Measurements from ENCODE around the gene PSORS1C1.
A peak's percentile ranks its signal among the peaks of the same experiment; 100 is the strongest.

PSORS1C1 gene

DNA sequence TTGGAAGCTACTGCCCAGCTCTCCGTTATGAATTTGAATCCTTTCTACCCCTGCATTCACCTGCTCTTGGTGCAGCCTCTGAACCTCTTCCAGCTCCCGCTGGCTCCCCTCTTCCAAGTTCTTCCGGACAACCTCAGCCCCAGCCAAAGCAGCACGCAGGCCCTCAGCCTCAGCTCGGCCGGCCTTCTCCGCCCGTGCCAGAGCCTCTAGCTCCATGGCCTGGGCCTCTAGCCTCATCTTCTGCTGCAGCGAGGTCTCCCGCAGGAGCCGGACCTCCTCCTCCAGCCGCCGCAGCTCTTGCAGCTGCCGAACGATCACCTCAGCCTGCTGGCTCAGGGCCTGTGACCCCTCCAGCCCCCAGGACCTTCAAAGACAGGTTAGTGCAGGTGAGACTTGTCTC lies 39.8 kb downstream of the PSORS1C1 start:
- no peak overlapping the region for H3K27ac ChIP-seq
- TF ChIP-seq, protein P1, sequence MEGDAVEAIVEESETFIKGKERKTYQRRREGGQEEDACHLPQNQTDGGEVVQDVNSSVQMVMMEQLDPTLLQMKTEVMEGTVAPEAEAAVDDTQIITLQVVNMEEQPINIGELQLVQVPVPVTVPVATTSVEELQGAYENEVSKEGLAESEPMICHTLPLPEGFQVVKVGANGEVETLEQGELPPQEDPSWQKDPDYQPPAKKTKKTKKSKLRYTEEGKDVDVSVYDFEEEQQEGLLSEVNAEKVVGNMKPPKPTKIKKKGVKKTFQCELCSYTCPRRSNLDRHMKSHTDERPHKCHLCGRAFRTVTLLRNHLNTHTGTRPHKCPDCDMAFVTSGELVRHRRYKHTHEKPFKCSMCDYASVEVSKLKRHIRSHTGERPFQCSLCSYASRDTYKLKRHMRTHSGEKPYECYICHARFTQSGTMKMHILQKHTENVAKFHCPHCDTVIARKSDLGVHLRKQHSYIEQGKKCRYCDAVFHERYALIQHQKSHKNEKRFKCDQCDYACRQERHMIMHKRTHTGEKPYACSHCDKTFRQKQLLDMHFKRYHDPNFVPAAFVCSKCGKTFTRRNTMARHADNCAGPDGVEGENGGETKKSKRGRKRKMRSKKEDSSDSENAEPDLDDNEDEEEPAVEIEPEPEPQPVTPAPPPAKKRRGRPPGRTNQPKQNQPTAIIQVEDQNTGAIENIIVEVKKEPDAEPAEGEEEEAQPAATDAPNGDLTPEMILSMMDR (IDR thresholded peaks at IDR 0.05), result no peak
- TF ChIP-seq ZFX (IDR thresholded peaks at IDR 0.05; ENCODE audit: borderline replicate concordance), result no peak

DNA sequence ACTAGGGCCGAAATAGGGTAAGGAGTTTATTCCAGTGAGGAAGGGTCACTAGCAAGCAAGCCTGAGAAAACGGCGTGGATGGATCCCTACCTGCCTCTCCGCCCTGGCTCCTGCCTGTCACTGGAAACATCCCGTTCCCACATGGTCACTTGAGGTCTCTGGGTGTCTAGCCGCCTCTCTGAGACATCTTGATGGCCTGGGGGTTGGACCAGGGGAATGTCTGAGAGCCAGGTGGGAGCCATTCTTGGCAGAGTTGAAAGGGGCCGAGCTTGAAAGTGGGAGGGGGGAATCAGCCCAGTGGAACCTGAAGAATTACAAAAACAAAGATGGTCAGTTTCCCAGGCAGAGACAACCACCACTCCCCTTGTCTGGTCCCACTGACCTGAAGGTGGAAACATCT lies 42.0 kb downstream of the PSORS1C1 start:
- peak overlapping the region; percentile 74; the same call in 1 of the 2 replicates for H3K27ac ChIP-seq
- no peak for TF ChIP-seq ZFX (IDR thresholded peaks at IDR 0.05; ENCODE audit: borderline replicate concordance)
- TF ChIP-seq, protein P1 (IDR thresholded peaks at IDR 0.05), result no peak

DNA sequence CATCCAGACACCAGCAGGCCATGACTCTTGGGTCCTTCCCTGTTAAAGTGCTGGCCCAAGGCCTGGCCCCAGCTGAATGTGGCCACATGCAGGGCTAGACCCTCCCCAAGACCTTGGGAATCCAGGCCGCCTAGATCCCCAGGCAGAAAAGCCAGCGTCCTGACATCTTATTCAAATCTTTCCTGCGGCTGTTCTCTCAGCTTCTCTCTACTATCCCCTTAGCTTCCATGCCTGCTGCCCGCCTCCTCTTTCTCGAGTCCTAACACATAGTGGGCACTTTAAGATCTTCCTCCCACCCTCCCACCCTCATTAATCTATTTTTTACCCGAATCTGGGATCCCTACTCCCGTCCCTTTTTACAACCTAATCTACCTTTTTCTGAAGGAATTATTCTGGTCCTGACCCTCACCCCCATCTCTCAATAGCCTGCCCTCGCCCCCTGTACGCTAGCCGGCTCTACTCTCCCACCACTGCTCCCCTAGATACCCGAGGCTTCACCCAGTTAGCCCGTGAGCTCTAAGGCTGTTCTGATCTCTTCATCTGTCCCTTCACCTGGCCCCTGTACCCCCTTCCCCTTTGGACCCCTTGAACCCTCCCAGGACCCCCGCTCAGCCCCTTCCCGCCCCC lies 43.0 kb downstream of the PSORS1C1 start, which contains the start of gene CCHCR1:
TSS of gene CCHCR1 (minus strand) at position 290 of the 627 bp plus-strand sequence. CDS start at position 88, 202 bp downstream.
- no peak for TF ChIP-seq ZFX (IDR thresholded peaks at IDR 0.05; ENCODE audit: borderline replicate concordance)
- TF ChIP-seq, protein P1 (IDR thresholded peaks at IDR 0.05), result no peak
- peak within 1 kb of the TSS; percentile 74 for H3K27ac ChIP-seq

DNA sequence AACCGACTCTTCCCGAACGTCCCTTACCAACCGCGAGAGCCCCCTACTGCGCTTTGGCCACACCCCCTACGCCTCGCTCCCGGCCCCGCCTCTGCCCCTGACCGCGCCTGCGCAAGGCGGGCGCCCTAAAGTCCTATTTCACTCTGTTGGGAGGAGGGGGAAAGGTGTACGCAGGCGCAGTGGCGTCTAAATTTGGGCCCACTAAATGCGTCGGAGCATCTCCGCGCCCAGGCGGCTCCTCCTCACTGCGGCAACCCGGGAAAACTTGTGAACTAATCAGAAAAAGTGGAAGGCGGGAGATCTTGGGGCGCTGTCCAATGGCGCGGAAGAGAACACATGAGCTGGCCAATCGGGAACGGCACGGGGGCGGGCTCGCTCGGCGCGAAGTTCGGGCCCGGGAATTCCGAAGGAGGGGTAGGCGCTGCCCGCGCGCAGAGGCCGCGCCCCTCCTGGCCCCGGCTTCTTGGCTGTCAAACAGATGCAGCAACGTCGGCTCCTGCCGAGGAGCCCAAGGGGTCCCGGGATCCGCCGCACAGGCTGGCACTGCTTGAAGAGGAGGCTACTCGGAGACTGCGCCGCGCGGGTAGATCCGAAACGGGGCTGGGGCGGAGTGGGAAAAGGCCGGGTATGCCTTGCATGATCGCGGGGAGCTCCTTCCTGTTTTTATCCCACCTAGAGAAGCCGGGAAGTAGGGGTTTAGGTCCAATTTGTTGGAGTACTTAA lies 43.7 kb downstream of the PSORS1C1 start, which contains the start of gene TCF19:
TSS of gene TCF19 (plus strand) at position 450 of the 723 bp plus-strand sequence. CDS start 881 bp downstream, outside the sequence.
- H3K27ac ChIP-seq, result peak within 1 kb of the TSS; percentile 74
- TF ChIP-seq, protein P1 (IDR thresholded peaks at IDR 0.05), result no peak
- no peak for TF ChIP-seq ZFX (IDR thresholded peaks at IDR 0.05; ENCODE audit: borderline replicate concordance)

DNA sequence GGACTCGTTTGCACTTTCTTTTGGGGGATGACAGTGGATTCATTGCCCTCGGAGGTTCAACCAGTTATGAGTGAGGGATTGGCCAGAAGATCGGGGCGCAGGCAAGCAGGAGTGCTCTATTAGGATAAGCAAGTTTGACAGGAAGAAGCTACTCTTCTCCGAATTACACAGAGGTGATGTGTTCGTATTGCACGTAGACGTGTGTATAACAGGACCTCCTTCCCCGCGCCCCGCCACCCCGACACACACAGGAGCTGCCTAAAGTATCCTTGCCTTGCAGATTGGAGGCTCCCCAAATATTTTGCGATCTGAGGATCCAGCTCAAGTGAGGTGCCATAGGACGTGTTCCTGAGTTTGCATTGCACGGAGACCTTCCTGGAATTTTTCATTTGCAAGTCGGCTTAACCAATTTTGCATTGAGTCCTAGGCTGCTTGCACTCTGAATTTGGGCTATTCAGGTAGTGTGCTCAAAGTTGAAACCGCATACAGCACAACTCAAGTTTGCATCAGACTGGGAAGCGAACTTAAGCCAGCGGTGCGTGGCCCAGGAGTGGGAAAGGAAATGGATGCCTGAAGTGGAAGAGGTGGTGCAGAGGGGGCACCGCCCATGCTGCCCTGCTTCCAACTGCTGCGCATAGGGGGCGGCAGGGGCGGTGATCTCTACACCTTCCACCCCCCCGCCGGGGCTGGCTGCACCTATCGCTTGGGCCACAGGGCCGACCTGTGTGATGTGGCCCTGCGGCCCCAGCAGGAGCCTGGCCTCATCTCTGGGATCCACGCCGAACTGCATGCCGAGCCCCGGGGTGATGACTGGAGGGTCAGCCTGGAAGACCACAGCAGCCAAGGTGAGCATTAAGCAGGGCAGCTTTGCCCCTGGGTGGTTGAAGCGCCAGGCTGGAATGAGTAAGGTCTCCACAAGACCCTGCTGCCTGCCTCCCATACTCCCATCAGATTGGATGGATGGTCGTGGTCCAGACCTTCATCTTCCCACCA lies 44.6 kb downstream of the PSORS1C1 start:
- TF ChIP-seq, protein P1 (IDR thresholded peaks at IDR 0.05), result no peak
- TF ChIP-seq ZFX (IDR thresholded peaks at IDR 0.05; ENCODE audit: borderline replicate concordance), result no peak
- H3K27ac ChIP-seq, result peak overlapping the region; percentile 74

DNA sequence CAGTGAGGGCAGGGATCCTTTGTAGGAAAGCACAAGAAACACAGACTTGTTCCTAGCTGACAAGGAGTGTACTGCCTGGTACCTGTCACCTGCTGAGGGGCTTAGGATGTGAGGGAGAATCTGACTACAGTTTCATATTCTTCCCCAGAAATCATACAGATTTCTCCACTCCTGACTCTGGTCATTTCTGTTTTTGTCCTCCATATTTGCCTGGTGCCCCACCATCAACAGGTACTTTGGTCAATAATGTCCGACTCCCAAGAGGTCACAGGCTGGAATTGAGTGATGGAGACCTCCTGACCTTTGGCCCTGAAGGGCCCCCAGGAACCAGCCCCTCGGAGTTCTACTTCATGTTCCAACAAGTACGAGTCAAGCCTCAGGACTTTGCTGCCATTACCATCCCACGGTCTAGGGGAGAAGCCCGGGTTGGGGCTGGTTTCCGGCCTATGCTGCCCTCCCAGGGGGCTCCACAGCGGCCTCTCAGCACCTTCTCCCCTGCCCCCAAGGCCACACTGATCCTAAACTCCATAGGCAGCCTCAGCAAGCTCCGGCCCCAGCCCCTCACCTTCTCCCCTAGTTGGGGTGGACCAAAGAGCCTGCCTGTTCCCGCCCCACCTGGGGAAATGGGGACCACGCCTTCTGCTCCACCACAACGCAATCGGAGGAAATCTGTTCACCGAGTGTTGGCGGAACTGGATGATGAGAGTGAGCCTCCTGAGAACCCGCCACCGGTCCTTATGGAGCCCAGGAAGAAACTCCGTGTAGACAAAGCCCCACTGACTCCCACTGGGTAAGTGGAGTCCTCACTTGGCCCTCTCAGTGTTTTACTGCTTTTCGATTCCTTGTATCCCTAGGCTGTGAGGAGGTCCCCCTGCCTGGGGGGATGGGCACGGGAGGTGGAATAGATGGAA lies 46.9 kb downstream of the PSORS1C1 start:
- TF ChIP-seq, protein P1 (IDR thresholded peaks at IDR 0.05), result no peak
- no peak for TF ChIP-seq ZFX (IDR thresholded peaks at IDR 0.05; ENCODE audit: borderline replicate concordance)
- no peak overlapping the region for H3K27ac ChIP-seq

Data from 22Rv1 (cell line).